ENCODE results near the gene GPRC5A.

The GPRC5A gene

GRCh38 chr12:12885096-12885792, 6.1 kb upstream of the GPRC5A start:
- no peak for DNase-seq (ENCODE audit: low read depth in 2 of 2)

DNA sequence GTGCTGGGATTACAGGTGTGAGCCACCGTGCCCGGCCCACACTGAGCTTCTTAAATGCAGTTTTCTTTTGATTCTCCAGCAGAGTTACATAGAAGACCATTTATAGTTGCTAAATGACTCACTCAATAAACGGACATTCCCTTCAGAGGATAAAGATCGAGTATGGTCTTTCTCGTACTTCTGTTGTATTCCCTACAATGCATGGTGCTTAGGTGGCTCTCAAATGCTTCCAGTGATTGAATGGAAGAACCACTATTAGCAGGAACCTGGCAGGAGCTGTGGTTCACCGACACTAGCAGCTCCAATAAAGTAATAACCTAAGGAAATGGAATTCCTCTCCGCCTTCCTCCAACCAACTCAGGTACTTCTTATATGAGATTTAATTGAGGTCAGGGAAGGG, 3.9 kb upstream of the GPRC5A start:
- no peak for DNase-seq (ENCODE audit: low read depth in 2 of 2)

DNA sequence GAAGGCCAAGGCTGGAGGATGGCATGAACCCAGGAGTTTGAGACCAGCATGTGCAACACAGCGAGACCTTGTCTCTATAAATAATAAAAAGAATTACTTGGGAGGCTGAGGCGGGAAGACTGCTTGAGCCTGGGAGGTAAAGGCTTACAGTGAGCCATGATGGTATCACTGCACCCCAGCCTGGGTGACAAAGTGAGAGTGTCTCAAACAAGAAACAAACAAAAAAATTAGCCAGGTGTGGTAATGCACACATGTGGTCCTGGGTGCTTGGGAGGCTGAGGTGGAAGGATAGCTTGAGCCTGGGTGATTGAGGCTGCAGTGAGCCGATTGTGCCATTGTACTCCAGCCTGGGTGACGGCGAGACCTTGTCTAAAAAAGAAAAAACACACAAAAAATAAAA, 1.7 kb upstream of the GPRC5A start:
- no peak for DNase-seq (ENCODE audit: low read depth in 2 of 2)

DNA sequence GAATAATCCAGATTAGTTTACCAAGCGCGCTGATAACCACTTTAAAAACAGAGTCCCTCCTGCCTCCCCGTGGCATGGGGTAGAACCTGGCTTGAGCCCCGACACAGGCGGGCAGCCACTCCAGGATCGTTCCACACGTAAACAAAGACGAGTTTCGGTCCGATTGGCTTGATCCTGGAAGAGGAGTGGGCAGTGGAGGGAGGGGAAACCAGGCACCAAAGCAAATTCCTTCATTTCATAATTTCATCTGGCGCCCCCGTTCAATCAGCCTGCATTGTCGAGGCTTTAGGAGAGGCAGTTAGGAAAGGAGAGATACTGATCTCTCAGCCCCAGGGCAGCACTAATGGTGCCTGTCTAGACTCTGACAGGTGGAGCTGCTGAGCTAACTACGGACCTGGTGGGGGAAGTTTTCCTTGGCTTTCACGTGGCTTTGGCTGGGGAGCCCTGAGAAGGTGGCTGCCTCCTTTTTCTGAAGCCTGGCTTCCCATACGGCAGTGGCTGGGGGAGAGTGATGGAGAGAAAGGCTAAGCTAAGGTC, 751 bp upstream of the GPRC5A start:
- DNase-seq (ENCODE audit: low read depth in 2 of 2), result no peak

DNA sequence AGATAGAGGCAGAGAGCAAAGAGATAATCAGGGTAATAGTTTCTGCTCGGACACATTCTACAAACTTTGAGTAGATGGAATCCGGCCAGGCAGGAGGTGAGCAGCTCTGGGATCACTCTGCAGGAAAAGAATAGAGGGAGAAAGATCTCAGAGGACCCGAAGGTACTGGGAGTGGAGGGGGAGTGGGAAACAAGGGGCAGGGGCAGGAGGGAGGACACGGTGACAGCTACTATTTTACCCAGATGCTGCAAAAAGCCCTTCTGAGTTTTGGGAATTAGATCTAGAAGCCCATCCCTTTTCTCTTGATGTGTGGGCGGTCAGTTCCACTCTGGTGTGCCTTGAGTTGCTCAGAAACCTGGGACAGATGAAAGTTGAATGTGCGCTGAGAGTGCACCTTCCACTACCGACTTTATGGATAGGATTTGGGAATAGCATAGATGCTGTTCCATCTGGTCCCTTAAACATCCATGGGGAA, 556 bp downstream of the GPRC5A start:
- DNase-seq (ENCODE audit: low read depth in 2 of 2), result no peak

DNA sequence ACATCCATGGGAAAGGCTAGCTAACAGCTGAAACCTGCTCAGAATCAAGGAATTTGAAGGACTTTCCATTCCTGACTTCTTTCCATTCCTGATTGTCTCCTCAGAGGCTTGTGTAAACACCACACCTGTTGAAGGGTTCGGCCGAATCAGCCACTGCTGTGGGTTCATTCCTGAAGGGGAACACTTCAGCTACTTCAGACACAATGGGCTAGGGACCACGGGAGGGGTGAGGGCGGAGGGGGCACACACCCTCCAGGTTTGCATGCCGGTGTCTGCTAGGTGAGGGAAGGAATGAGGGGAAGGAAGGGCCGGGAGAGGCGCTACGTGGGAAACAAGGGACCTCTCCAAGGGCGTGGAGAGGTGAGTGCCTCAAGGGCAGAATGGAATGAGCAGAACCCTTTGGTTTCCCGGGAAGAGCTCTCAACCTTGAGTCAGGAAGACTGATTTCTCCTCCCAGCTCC, 1.3 kb downstream of the GPRC5A start:
- no peak for DNase-seq (ENCODE audit: low read depth in 2 of 2)

DNA sequence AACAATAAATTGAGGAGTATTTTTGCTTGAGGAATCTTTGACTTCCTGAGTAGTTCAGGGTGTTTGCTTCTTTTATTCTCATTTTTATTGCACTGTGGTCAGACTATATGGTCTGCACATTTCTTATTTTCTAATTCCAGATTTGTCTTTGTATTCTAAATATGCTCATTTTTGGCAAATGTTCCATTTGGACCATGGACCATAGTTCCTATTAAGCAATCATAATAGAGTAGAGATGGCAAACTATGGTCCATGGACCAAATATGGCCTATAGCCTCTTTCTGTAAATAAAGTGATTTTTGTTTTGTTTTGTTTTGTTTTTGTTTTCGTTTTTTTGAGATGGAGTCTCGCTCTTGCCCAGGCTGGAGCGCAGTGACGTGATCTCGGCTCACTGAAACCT, 2.1 kb downstream of the GPRC5A start:
- DNase-seq (ENCODE audit: low read depth in 2 of 2), result no peak

- DNase-seq (ENCODE audit: low read depth in 2 of 2), result no peak
Observed at GRCh38 chr12:12896260-12896659, 4.9 kb downstream of the GPRC5A start.

- DNase-seq (ENCODE audit: low read depth in 2 of 2), result no peak
Observed at GRCh38 chr12:12897302-12897701, 5.9 kb downstream of the GPRC5A start.

GRCh38 chr12:12898136-12898717, 6.9 kb downstream of the GPRC5A start:
- no peak for DNase-seq (ENCODE audit: low read depth in 2 of 2)

DNA sequence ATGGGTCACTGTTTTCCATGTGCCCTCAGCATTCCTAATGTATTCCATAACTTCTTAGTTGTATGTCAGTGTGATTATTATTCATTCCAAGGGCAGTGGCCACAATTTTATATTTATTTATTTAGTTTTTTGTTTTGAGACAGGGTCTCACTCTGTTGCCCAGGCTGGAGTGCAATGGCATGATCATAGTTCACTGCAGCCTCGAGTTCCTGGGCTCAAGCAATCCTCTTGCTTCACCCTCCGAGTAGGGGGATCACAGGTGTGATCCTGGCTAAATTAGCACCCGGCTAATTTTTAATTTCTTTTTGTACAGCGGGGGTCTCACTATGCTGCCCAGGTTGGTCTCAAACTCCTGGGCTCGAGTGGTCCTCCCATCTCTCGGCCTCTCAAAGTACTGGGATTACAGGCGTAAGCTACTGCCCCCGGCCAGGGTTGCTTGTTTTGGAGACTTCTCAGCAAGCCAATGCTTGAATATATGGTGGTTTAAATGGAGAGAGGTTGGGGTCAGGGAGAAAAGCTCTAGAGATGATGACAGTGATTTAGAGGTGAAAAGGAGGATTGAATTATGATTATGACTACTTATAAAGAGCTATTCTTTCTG, 7.6 kb downstream of the GPRC5A start:
- no peak for DNase-seq (ENCODE audit: low read depth in 2 of 2)

- DNase-seq (ENCODE audit: low read depth in 2 of 2), result no peak
Observed at GRCh38 chr12:12899530-12900380, 8.4 kb downstream of the GPRC5A start.

DNA sequence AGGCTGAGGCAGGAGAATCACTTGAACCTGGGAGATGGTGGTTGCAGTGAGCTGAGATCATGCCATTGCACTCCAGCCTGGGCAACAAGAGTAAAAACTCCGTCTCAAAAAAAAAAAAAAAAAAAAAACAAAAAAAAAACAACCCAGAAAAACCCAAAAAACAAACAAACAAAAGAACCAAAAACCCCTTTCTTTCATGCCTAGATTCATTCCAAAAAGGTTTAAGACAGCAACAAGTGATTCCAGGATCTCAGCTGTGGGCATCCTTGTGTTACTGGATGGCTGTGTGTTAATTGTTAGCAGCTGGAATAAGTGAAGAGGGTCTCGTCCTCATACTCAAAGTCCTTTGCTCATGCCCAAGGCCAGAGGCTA, 9.4 kb downstream of the GPRC5A start:
- no peak for DNase-seq (ENCODE audit: low read depth in 2 of 2)

DNA sequence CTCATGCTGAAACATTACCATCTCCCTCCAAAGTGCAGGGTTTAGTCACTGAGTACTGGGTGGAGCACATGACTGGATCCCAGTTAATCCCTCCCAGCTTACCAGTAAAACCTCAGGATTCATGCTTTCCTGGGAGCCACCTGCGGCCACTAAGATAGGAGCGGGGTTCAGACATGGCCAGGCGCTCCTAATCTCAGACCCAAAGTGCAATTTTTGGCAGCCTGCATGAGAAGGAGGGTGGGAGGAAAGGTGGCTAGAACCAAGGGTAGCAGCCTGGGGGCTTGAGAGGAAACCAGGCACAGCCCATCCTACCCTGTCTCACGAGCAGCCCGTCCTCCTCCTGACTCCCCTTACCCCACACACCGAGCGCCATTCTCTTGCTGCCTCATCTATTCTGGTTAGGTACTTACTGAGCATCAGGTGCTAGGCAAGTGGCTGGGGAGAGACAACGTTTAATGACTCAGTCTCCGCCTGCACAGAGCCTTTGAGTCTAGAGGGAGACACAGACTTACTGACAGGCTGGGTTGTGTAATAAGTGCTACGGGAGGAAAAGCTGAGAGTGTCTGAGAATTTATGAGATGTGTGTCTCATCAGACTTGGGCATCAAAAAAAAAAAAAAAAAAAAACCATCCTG, 9.9 kb downstream of the GPRC5A start:
- no peak for DNase-seq (ENCODE audit: low read depth in 2 of 2)

GRCh38 chr12:12902036-12902435, 10.7 kb downstream of the GPRC5A start:
- no peak for DNase-seq (ENCODE audit: low read depth in 2 of 2)

DNA sequence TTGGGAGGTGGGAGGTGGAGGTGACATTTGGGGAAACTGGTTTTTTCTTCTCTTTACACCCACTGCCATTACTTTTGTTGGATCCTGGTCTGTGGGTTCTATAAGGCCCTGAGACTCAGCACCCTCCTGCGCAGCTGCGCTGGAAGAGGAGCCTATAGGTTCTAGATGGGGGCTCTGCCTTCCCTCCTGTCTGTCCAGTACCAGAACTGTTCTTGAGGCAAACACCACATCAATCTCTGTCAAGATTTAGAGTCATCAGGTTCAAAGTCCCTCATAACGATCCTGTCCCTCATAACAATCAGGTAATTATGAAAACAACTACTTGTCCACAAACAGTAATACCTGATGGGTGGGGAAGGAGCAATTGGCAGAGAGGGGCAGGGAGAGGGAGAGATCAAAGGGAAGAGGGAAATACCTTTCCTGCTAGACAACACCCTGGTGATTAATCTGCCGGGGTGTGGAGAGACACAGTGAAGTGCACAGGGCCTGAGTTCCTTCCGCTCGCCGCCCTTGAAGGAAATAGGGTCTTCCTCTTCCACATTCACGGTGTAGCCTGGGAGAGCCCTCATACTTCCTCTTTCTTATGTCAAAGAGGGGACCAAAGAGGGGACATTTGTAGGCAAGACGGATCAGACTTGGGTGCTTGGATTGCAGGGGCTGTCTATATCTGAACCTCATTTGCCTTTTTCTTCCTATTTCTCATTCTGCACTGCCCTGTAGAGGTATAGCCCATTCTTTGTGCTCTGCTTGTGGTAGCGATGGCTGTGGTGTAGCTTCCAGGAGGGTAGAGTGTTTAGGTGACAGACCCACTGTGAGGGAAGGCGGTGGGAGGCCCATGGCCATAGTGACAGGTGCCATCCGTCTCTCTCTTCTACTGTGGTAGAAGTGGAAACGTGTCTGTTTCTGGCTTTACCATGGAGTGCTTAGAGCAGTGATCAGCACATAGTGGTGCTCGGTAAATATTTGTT, 12.6 kb downstream of the GPRC5A start:
- DNase-seq (ENCODE audit: low read depth in 2 of 2), result no peak

DNA sequence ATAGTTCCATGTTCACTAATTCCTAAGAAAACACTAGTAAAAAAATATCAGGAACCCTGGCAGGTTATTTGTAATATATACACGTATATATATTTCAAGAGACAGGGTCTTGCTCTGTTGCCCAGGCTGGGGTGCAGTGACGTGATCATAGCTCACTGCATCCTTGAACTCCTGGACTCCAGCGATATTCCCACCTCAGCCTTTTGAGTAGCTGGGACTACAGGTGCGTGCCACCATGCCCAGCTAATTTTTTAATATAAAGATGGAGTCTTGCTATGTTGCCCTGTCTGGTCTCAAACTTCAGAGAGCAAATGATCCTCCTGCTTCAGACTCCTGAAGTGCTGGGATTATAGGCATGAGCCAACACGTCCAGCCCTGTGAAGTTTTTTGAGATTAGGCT, 16.2 kb downstream of the GPRC5A start:
- DNase-seq (ENCODE audit: low read depth in 2 of 2), result no peak

GRCh38 chr12:12908252-12908651, 16.9 kb downstream of the GPRC5A start:
- no peak for DNase-seq (ENCODE audit: low read depth in 2 of 2)

- DNase-seq (ENCODE audit: low read depth in 2 of 2), result no peak
Observed at GRCh38 chr12:12908711-12909110, 17.3 kb downstream of the GPRC5A start.

DNA sequence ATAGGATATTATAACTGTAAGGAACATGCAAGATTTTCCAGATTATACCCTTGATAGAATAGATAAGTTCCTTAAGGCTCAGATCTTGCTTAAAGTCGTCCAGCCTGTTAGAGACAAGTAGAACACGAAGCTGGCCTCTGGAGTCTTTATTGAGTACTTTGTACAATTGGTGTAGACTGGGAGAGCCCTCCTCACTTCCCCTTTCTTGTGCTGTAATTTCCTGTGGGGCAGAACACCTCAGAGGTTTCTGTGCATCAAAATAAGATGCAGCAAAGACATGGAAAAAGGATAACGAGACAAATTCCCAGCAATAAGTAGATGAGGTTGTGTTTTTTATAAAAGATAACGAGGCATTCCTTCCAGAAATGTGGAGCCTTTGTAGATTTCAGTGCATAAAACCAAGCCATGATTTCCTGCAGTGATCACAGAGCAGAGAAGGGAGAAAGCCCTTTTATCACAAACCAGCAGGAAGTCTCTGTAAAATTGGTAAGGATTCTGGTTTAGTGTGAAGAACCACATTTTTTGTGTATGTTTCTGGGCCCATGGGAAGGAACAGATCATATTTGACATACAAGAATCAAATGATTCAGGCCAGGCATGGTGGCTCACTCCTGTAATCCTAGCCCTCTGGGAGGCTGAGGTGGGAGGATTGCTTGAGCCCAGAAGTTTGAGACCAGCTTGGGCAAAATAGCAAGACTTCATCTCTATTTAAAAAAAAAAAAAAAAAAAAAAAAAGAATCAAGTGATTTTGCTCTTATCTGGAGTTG, 18.0 kb downstream of the GPRC5A start:
- no peak for DNase-seq (ENCODE audit: low read depth in 2 of 2)
